Neuronal stem cell (in vitro differentiated cells): ENCODE results near the gene ABLIM2.
A peak's percentile ranks its signal among the peaks of the same experiment; 100 is the strongest.

Source experiments
- DNase-seq: peaks from one replicate; pipeline ENCODE4 v3.0.0-alpha.2; 2013; ENCODE audit warnings: low spot score
- H2AFZ ChIP-seq: one replicate; pipeline ENCODE4 v1.6.1; 2013; ENCODE audit warnings: mild to moderate bottlenecking, low read length, inconsistent platforms
- H2AK5ac ChIP-seq: 2 replicates; pipeline ENCODE4 v1.6.1; 2013; ENCODE audit warnings: low read depth, mild to moderate bottlenecking, inconsistent platforms, low read length, moderate library complexity, mixed read lengths
- H2BK120ac ChIP-seq: 2 replicates; pipeline ENCODE4 v1.6.1; 2013; ENCODE audit warnings: low read depth, mild to moderate bottlenecking, inconsistent platforms, low read length, moderate library complexity, mixed read lengths
- H2BK12ac ChIP-seq: one replicate; pipeline ENCODE4 v1.6.1; 2013; ENCODE audit warnings: low read length, inconsistent platforms
- H2BK15ac ChIP-seq: 2 replicates; pipeline ENCODE4 v1.6.1; 2013; ENCODE audit warnings: mild to moderate bottlenecking, low read length, inconsistent platforms, mixed read lengths
- H2BK5ac ChIP-seq: one replicate; pipeline ENCODE4 v1.6.1; 2013; ENCODE audit warnings: inconsistent platforms, mild to moderate bottlenecking, low read length, moderate library complexity
- H3K14ac ChIP-seq: one replicate; pipeline ENCODE4 v1.6.1; 2013; ENCODE audit warnings: low read length, inconsistent platforms
- H3K18ac ChIP-seq: 2 replicates; pipeline ENCODE4 v1.6.1; 2013; ENCODE audit warnings: low read length, inconsistent platforms
- H3K23ac ChIP-seq: 2 replicates; pipeline ENCODE4 v1.6.1; 2013; ENCODE audit warnings: low read depth, mild to moderate bottlenecking, mixed read lengths, low read length, inconsistent platforms; ENCODE audit not compliant: poor library complexity
- H3K27ac ChIP-seq: replicated peaks from 3 replicates; pipeline ENCODE4 v1.5.1; 2013; ENCODE audit warnings: low read length, inconsistent platforms
- H3K27me3 ChIP-seq, 3 experiments: 2 replicates each; pipeline ENCODE4 v1.6.1; 2013; ENCODE audit warnings: low read length in 3 of 3, mild to moderate bottlenecking in 2 of 3, inconsistent platforms in 1 of 3, low read depth in 1 of 3, mixed read lengths in 1 of 3, moderate library complexity in 1 of 3; ENCODE audit not compliant: control insufficient read depth in 3 of 3, insufficient read depth in 3 of 3
- H3K36me3 ChIP-seq, 2 donors: replicated peaks in 1 of 2; 2 replicates each; pipeline ENCODE4 v1.6.1; 2013; ENCODE audit warnings: low read length in 2 of 2; ENCODE audit not compliant: control insufficient read depth in 2 of 2, insufficient read depth in 2 of 2
- H3K4ac ChIP-seq: 2 replicates; pipeline ENCODE4 v1.6.1; 2013; ENCODE audit warnings: inconsistent platforms, mild to moderate bottlenecking, low read length, moderate library complexity
- H3K4me1 ChIP-seq, 2 donors: 1 replicate in 1 of 2; 2 replicates in 1 of 2; pipeline ENCODE4 v1.6.1; 2013; ENCODE audit warnings: low read length in 2 of 2, low read depth in 1 of 2; ENCODE audit not compliant: control insufficient read depth in 2 of 2, insufficient read depth in 1 of 2
- H3K4me2 ChIP-seq: one replicate; pipeline ENCODE4 v1.6.1; 2013; ENCODE audit warnings: mild to moderate bottlenecking, low read length, inconsistent platforms; ENCODE audit not compliant: insufficient read depth, poor library complexity, severe bottlenecking
- H3K4me3 ChIP-seq, 2 donors: 2 replicates each; pipeline ENCODE4 v1.5.1; 2013; ENCODE audit warnings: low read length in 2 of 2, mild to moderate bottlenecking in 2 of 2, inconsistent platforms in 1 of 2, moderate library complexity in 1 of 2
- H3K79me1 ChIP-seq: one replicate; pipeline ENCODE4 v1.6.1; 2013; ENCODE audit warnings: low read depth, mild to moderate bottlenecking, inconsistent platforms, low read length, moderate library complexity
- H3K9ac ChIP-seq: one replicate; pipeline ENCODE4 v1.6.1; 2013; ENCODE audit warnings: mild to moderate bottlenecking, low read depth, low read length, inconsistent platforms; ENCODE audit not compliant: poor library complexity
- H3K9me3 ChIP-seq, 2 donors: replicated peaks in 1 of 2; 2 replicates each; pipeline versions ENCODE3 to v1.6.1; 2013; ENCODE audit warnings: low read length in 2 of 2, mild to moderate bottlenecking in 2 of 2, inconsistent platforms in 1 of 2, low read depth in 1 of 2, mixed read lengths in 1 of 2, moderate library complexity in 1 of 2; ENCODE audit not compliant: control insufficient read depth in 2 of 2, insufficient read depth in 1 of 2
- H4K8ac ChIP-seq: one replicate; pipeline ENCODE4 v1.6.1; 2013; ENCODE audit warnings: low read depth, mild to moderate bottlenecking, inconsistent platforms, low read length, moderate library complexity
- H4K91ac ChIP-seq: one replicate; pipeline ENCODE4 v1.6.1; 2013; ENCODE audit warnings: low read length, low read depth, mild to moderate bottlenecking, inconsistent platforms; ENCODE audit not compliant: poor library complexity
- WGBS, 2 donors: extraction: QIAGEN DNeasy Blood & Tissue Kit; methylation state at CpG; one replicate each; pipeline ENCODE4 v1.1.7; 2013; ENCODE audit warnings: missing lambda C conversion rate in 2 of 2, mixed read lengths in 1 of 2; ENCODE audit not compliant: insufficient read length in 2 of 2, insufficient replicate concordance in 1 of 2; ENCODE audit errors: extremely low coverage in 2 of 2; 5-methylcytosine and 5-hydroxymethylcytosine counted together

The ABLIM2 gene

GRCh38 chr4:8098506-8098905, 60.1 kb downstream of the ABLIM2 start:
- Histone ChIP-seq H2BK5ac (peak overlapping the region; percentile 2), H3K4me1 (peaks cover 0 to under 1% of the 10 kb centered on the region in 2 donors), H2AK5ac (no peak overlapping the region), H4K8ac (no peak overlapping the region), H3K23ac (no peak overlapping the region), H3K18ac (no peak overlapping the region), H3K27me3 (peaks cover 0 to 5% (median 0%) of the 10 kb centered on the region in 3 experiments), H3K27ac (no peak overlapping the region), H3K36me3 (no peaks in the 10 kb centered on the region), H3K9me3 (peaks cover 0 to 2% of the 10 kb centered on the region in 2 donors), H2BK12ac (no peak overlapping the region), H2BK15ac (no peak overlapping the region), H3K79me1 (peaks cover 1% of the 10 kb centered on the region), H3K14ac (no peak overlapping the region), H3K4me2 (no peak overlapping the region), H4K91ac (no peak overlapping the region), H3K4me3 (no peak overlapping the region), H3K4ac (no peak overlapping the region), H2AFZ (no peak overlapping the region), H2BK120ac (no peak overlapping the region), H3K9ac (no peak overlapping the region)
- DNase-seq, result no peak
- WGBS, 2 donors, result no CpG with 5 or more reads among the region's 12 CpGs

GRCh38 chr4:8097721-8098345, 60.8 kb downstream of the ABLIM2 start:
- no peak overlapping the region for H2AFZ ChIP-seq
- no peak for DNase-seq
- H4K91ac ChIP-seq, result no peak overlapping the region
- no peaks in the 10 kb centered on the region for H3K27me3 ChIP-seq
- H3K4me3 ChIP-seq, result no peak overlapping the region
- H3K79me1 ChIP-seq, result peaks cover 1% of the 10 kb centered on the region
- no peaks in the 10 kb centered on the region for H3K4me1 ChIP-seq
- no peak overlapping the region for H2BK12ac ChIP-seq
- no peak overlapping the region for H3K9ac ChIP-seq
- H2BK15ac ChIP-seq, result peak overlapping the region; percentile 76
- H3K18ac ChIP-seq, result peak overlapping the region; percentile 83
- no peak overlapping the region for H3K14ac ChIP-seq
- no peak overlapping the region for H3K4ac ChIP-seq
- no CpG with 5 or more reads among the region's 8 CpGs for WGBS, 2 donors
- H3K36me3 ChIP-seq, result no peaks in the 10 kb centered on the region
- H2BK5ac ChIP-seq, result peak overlapping the region; percentile 2
- peak overlapping the region; percentile 38 for H3K23ac ChIP-seq
- no peak overlapping the region for H3K27ac ChIP-seq
- H2BK120ac ChIP-seq, result peak overlapping the region; percentile 35
- no peak overlapping the region for H4K8ac ChIP-seq
- H3K4me2 ChIP-seq, result no peak overlapping the region
- peaks cover 0 to under 1% of the 10 kb centered on the region in 2 donors for H3K9me3 ChIP-seq
- peak overlapping the region; percentile 30 for H2AK5ac ChIP-seq

- H3K27ac ChIP-seq, result no peak overlapping the region
- H3K4me2 ChIP-seq, result no peak overlapping the region
- peaks cover 1% of the 10 kb centered on the region for H3K79me1 ChIP-seq
- peak overlapping the region; percentile 83 for H3K18ac ChIP-seq
- H3K23ac ChIP-seq, result peak overlapping the region; percentile 87
- H2BK120ac ChIP-seq, result no peak overlapping the region
- H3K36me3 ChIP-seq, result no peaks in the 10 kb centered on the region
- no peak overlapping the region for H3K4me3 ChIP-seq
- no peak overlapping the region for H2BK12ac ChIP-seq
- H2BK5ac ChIP-seq, result no peak overlapping the region
- H3K4me1 ChIP-seq, result no peaks in the 10 kb centered on the region
- H3K14ac ChIP-seq, result peak overlapping the region; percentile 73
- no peak overlapping the region for H3K4ac ChIP-seq
- no peak overlapping the region for H2AFZ ChIP-seq
- peak overlapping the region; percentile 54 for H4K8ac ChIP-seq
- peak overlapping the region; percentile 80 for H2AK5ac ChIP-seq
- WGBS, 2 donors, result no CpG with 5 or more reads among the region's 23 CpGs
- no peaks in the 10 kb centered on the region for H3K27me3 ChIP-seq
- no peak for DNase-seq
- peak overlapping the region; percentile 50 for H3K9ac ChIP-seq
- H4K91ac ChIP-seq, result no peak overlapping the region
- H2BK15ac ChIP-seq, result peak overlapping the region; percentile 76
- H3K9me3 ChIP-seq, result peaks cover 0 to 4% of the 10 kb centered on the region in 2 donors
Measured at GRCh38 chr4:8097141-8097541, 61.5 kb downstream of the ABLIM2 start.

GRCh38 chr4:8096690-8097061, 61.9 kb downstream of the ABLIM2 start:
- H3K23ac ChIP-seq, result peak overlapping the region; percentile 87
- peak overlapping the region; percentile 83 for H3K18ac ChIP-seq
- H2BK12ac ChIP-seq, result no peak overlapping the region

More at GRCh38 chr4:8096690-8097061, 61.9 kb downstream of the ABLIM2 start:
- no CpG with 5 or more reads among the region's 12 CpGs for WGBS, 2 donors
- Histone ChIP-seq H4K91ac (no peak overlapping the region), H3K4me2 (no peak overlapping the region), H3K4me1 (no peaks in the 10 kb centered on the region), H2BK5ac (no peak overlapping the region), H3K4ac (no peak overlapping the region), H2AK5ac (peak overlapping the region; percentile 80), H2BK15ac (peak overlapping the region; percentile 76), H3K9ac (peak overlapping the region; percentile 50), H3K9me3 (peaks cover 0 to 4% of the 10 kb centered on the region in 2 donors), H4K8ac (peak overlapping the region; percentile 54), H2AFZ (peak overlapping the region; percentile 11), H2BK120ac (no peak overlapping the region), H3K4me3 (no peak overlapping the region), H3K27me3 (no peaks in the 10 kb centered on the region), H3K36me3 (no peaks in the 10 kb centered on the region), H3K27ac (no peak overlapping the region), H3K14ac (peak overlapping the region; percentile 73), H3K79me1 (peaks cover 1% of the 10 kb centered on the region)
- DNase-seq, result no peak
